ENCODE results near the gene C1QTNF1.

C1QTNF1 gene

GRCh38 chr17:79043931-79044320 lies 20.0 kb downstream of the C1QTNF1 start:
- ATAC-seq (no peak), DNase-seq (no peak)
- peaks cover 5% of the 10 kb centered on the region for H3K4me1 Mint-ChIP-seq
- peaks cover 19% of the 10 kb centered on the region for H3K27me3 Mint-ChIP-seq
- H3K9me3 Mint-ChIP-seq: no peaks in the 10 kb centered on the region
- no peaks in the 10 kb centered on the region for H3K36me3 Mint-ChIP-seq (ENCODE audit: low read depth)
- no peak overlapping the region for H3K27ac Mint-ChIP-seq
- no peak overlapping the region for H3K4me3 Mint-ChIP-seq

- no peaks in the 10 kb centered on the region for H3K36me3 Mint-ChIP-seq (ENCODE audit: low read depth)
- H3K27me3 Mint-ChIP-seq: peaks cover 19% of the 10 kb centered on the region
- H3K27ac Mint-ChIP-seq: no peak overlapping the region
- H3K4me3 Mint-ChIP-seq: no peak overlapping the region
- DNase-seq (no peak), ATAC-seq (no peak)
- no peaks in the 10 kb centered on the region for H3K4me1 Mint-ChIP-seq
- no peaks in the 10 kb centered on the region for H3K9me3 Mint-ChIP-seq
Observed at GRCh38 chr17:79044462-79044861, 20.5 kb downstream of the C1QTNF1 start.

GRCh38 chr17:79045001-79045729 lies 21.2 kb downstream of the C1QTNF1 start:
- ATAC-seq: no peak

GRCh38 chr17:79045842-79046196 lies 21.9 kb downstream of the C1QTNF1 start:
- DNase-seq: peak; percentile 74
- no peaks in the 10 kb centered on the region for H3K9me3 Mint-ChIP-seq
- H3K36me3 Mint-ChIP-seq (ENCODE audit: low read depth): no peaks in the 10 kb centered on the region
- H3K27me3 Mint-ChIP-seq: peaks cover 21% of the 10 kb centered on the region
- no peaks in the 10 kb centered on the region for H3K4me1 Mint-ChIP-seq
- ATAC-seq: peak; percentile 51
- no peak overlapping the region for H3K4me3 Mint-ChIP-seq
- no peak overlapping the region for H3K27ac Mint-ChIP-seq

More at GRCh38 chr17:79045001-79045729, 21.2 kb downstream of the C1QTNF1 start:
- Mint-ChIP-seq H3K4me3 (no peak overlapping the region), H3K9me3 (no peaks in the 10 kb centered on the region), H3K4me1 (no peaks in the 10 kb centered on the region), H3K36me3 (ENCODE audit: low read depth) (no peaks in the 10 kb centered on the region), H3K27me3 (peaks cover 21% of the 10 kb centered on the region), H3K27ac (no peak overlapping the region)
- DNase-seq: no peak

GRCh38 chr17:79046197-79046915 lies 22.4 kb downstream of the C1QTNF1 start:
- ATAC-seq: no peak
- DNase-seq: no peak

GRCh38 chr17:79046916-79047280 lies 22.9 kb downstream of the C1QTNF1 start:
- Mint-ChIP-seq H3K27me3 (peaks cover 23% of the 10 kb centered on the region), H3K27ac (no peak overlapping the region), H3K36me3 (ENCODE audit: low read depth) (no peaks in the 10 kb centered on the region), H3K4me3 (no peak overlapping the region), H3K4me1 (no peaks in the 10 kb centered on the region), H3K9me3 (no peaks in the 10 kb centered on the region)
- no peak for ATAC-seq
- no peak for DNase-seq

More at GRCh38 chr17:79046197-79046915, 22.4 kb downstream of the C1QTNF1 start:
- Mint-ChIP-seq H3K27me3 (peaks cover 23% of the 10 kb centered on the region), H3K36me3 (ENCODE audit: low read depth) (no peaks in the 10 kb centered on the region), H3K9me3 (no peaks in the 10 kb centered on the region), H3K4me1 (no peaks in the 10 kb centered on the region), H3K27ac (no peak overlapping the region), H3K4me3 (no peak overlapping the region)

GRCh38 chr17:79047291-79047920 lies 23.4 kb downstream of the C1QTNF1 start:
- no peaks in the 10 kb centered on the region for H3K9me3 Mint-ChIP-seq
- peaks cover 23% of the 10 kb centered on the region for H3K27me3 Mint-ChIP-seq
- no peak for ATAC-seq
- H3K36me3 Mint-ChIP-seq (ENCODE audit: low read depth): no peaks in the 10 kb centered on the region
- DNase-seq: no peak
- no peak overlapping the region for H3K4me3 Mint-ChIP-seq
- no peak overlapping the region for H3K27ac Mint-ChIP-seq
- no peaks in the 10 kb centered on the region for H3K4me1 Mint-ChIP-seq

- Mint-ChIP-seq H3K9me3 (no peaks in the 10 kb centered on the region), H3K27ac (no peak overlapping the region), H3K4me3 (no peak overlapping the region), H3K4me1 (no peaks in the 10 kb centered on the region), H3K27me3 (peaks cover 21% of the 10 kb centered on the region), H3K36me3 (ENCODE audit: low read depth) (no peaks in the 10 kb centered on the region)
- ATAC-seq: no peak
- DNase-seq: no peak
Observed at GRCh38 chr17:79047923-79048825, 24.2 kb downstream of the C1QTNF1 start.

- H3K4me3 Mint-ChIP-seq: no peak overlapping the region
- peaks cover 5% of the 10 kb centered on the region for H3K9me3 Mint-ChIP-seq
- no peak for DNase-seq
- H3K27ac Mint-ChIP-seq: no peak overlapping the region
- H3K36me3 Mint-ChIP-seq (ENCODE audit: low read depth): no peaks in the 10 kb centered on the region
- H3K27me3 Mint-ChIP-seq: peaks cover 17% of the 10 kb centered on the region
- no peak for ATAC-seq
- H3K4me1 Mint-ChIP-seq: no peaks in the 10 kb centered on the region
Observed at GRCh38 chr17:79048826-79049755, 25.1 kb downstream of the C1QTNF1 start.

- no peak overlapping the region for H3K4me3 Mint-ChIP-seq
- H3K4me1 Mint-ChIP-seq: no peaks in the 10 kb centered on the region
- H3K9me3 Mint-ChIP-seq: peaks cover 10% of the 10 kb centered on the region
- no peak overlapping the region for H3K27ac Mint-ChIP-seq
- H3K36me3 Mint-ChIP-seq (ENCODE audit: low read depth): peaks cover 2% of the 10 kb centered on the region
- ATAC-seq (no peak), DNase-seq (no peak)
- peaks cover 17% of the 10 kb centered on the region for H3K27me3 Mint-ChIP-seq
Observed at GRCh38 chr17:79049821-79050220, 25.9 kb downstream of the C1QTNF1 start.

- peaks cover 2% of the 10 kb centered on the region for H3K36me3 Mint-ChIP-seq (ENCODE audit: low read depth)
- ATAC-seq (no peak), DNase-seq (no peak)
- H3K4me3 Mint-ChIP-seq: no peak overlapping the region
- peaks cover 10% of the 10 kb centered on the region for H3K9me3 Mint-ChIP-seq
- no peaks in the 10 kb centered on the region for H3K4me1 Mint-ChIP-seq
- H3K27me3 Mint-ChIP-seq: peaks cover 13% of the 10 kb centered on the region
- no peak overlapping the region for H3K27ac Mint-ChIP-seq
Observed at GRCh38 chr17:79050551-79050950, 26.6 kb downstream of the C1QTNF1 start.

GRCh38 chr17:79051306-79051705 lies 27.3 kb downstream of the C1QTNF1 start:
- peaks cover 10% of the 10 kb centered on the region for H3K9me3 Mint-ChIP-seq
- H3K27ac Mint-ChIP-seq: no peak overlapping the region
- H3K36me3 Mint-ChIP-seq (ENCODE audit: low read depth): peaks cover 2% of the 10 kb centered on the region
- DNase-seq: no peak
- H3K4me1 Mint-ChIP-seq: no peaks in the 10 kb centered on the region
- H3K27me3 Mint-ChIP-seq: peaks cover 9% of the 10 kb centered on the region
- ATAC-seq: no peak
- H3K4me3 Mint-ChIP-seq: no peak overlapping the region

GRCh38 chr17:79052131-79052530 lies 28.2 kb downstream of the C1QTNF1 start:
- Mint-ChIP-seq H3K9me3 (peaks cover 10% of the 10 kb centered on the region), H3K27me3 (peaks cover 9% of the 10 kb centered on the region), H3K27ac (no peak overlapping the region), H3K36me3 (ENCODE audit: low read depth) (peaks cover 2% of the 10 kb centered on the region), H3K4me3 (no peak overlapping the region), H3K4me1 (no peaks in the 10 kb centered on the region)
- no peak for ATAC-seq
- no peak for DNase-seq

Data from activated naive CD8-positive, alpha-beta T cell treated with anti-CD3 and anti-CD28 coated beads, Interleukin-2, amount 50 U/mL, for 24 hours (primary cell).